IPS-NIHi11 (cell line): ENCODE measurements around the gene RWDD4.

Experiments
- DNase-seq: peaks from one replicate; pipeline ENCODE4 v3.0.0; 2012; ENCODE audit warnings: mixed read lengths, low spot score

Gene RWDD4

GRCh38 chr4:183659029-183659871, at the start of gene RWDD4, which contains the start of gene TRAPPC11:
Gene RWDD4 (minus strand): TSS chr4:183659185. CDS start chr4:183658952, 233 bp downstream.
Gene TRAPPC11 (plus strand): TSS chr4:183659293. CDS start chr4:183663868, 4,575 bp downstream.
- peak; percentile 98 for DNase-seq

DNA sequence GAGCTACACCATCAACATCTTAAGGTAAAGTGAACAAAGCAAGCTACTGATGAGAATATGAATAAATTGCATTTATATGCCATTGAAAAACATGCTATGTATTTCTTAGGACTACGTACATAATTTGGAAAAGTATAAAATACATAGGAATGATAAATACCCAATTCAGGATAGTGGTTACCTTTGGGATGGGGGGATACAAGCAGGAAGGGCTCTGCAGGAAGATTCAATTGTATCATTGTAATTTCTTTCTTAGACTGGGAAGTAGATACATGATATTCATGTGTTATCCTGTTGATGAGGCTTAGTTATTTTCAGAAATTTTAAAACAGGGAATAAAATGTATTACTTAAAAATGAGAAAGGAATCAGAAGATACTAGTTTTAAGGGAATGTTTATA, 43.5 kb upstream of the RWDD4 start:
- DNase-seq: no peak

- no peak for DNase-seq
Measured at GRCh38 chr4:183700407-183700806, 41.4 kb upstream of the RWDD4 start.

GRCh38 chr4:183698909-183699308, 39.9 kb upstream of the RWDD4 start:
- no peak for DNase-seq

DNA sequence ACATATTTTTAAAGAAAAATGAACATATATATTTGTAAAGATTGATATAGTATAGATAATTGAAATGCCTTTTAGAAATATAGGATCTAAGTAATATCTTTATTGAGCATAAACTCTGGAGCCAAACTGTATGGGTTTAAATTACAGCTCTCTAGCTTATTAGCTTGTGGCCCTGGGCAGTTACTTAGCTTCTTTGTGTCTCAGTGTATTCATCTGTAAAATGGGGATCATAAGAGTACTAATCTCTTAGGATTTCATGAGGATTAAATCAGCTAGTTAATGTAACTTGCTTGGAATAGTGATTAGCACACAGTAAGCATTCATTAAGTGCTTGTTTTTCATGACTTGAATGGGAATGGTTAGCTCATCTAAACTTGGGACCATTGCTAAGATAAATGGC, 32.9 kb upstream of the RWDD4 start:
- DNase-seq: no peak

- DNase-seq: no peak
Measured at GRCh38 chr4:183691006-183691405, 32.0 kb upstream of the RWDD4 start.

- no peak for DNase-seq
Measured at GRCh38 chr4:183688216-183688615, 29.2 kb upstream of the RWDD4 start.

GRCh38 chr4:183686461-183686860, 27.5 kb upstream of the RWDD4 start:
- no peak for DNase-seq

- DNase-seq: no peak
Measured at GRCh38 chr4:183681119-183681518, 22.1 kb upstream of the RWDD4 start.

- no peak for DNase-seq
Measured at GRCh38 chr4:183675625-183676024, 16.6 kb upstream of the RWDD4 start.

DNA sequence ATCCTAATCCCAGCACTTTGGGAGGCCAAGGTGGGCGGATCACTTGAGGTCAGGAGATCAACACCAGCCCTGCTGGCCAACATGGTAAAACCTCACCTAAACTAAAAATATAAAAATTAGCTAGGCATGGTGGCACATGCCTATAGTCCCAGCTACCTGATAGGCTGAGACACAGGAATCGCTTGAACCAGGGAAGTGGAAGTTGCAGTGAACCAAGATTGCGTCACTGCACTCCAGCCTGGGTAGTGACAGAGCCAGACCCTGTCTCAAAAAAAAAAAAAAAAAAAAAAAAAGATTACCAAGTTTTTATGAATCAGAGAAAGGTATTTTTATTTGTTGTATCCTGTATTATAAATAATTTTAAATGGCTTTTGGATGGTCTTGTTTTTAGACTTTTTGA, 15.2 kb upstream of the RWDD4 start:
- DNase-seq: no peak

- DNase-seq: no peak
Measured at GRCh38 chr4:183670960-183671555, 12.1 kb upstream of the RWDD4 start.

DNA sequence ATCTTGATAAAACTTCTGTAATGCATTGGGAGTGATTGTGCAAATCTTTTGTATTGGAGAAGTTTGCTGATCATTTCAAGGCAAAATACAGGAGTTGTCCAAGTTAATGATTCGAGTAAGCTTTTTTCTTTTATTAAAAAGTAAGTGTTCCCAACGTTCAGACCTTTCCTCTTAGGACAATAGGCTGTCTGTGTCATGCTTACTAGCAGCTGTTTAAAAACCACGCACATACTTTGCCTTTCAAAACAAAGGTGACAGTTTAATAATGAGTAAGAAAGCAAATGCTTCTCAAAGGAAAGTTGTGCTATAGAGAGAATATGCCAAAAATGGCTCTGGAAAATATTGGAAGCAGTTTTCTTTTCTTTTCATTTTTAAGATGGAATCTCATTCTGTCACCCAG, 11.3 kb upstream of the RWDD4 start:
- no peak for DNase-seq

DNA sequence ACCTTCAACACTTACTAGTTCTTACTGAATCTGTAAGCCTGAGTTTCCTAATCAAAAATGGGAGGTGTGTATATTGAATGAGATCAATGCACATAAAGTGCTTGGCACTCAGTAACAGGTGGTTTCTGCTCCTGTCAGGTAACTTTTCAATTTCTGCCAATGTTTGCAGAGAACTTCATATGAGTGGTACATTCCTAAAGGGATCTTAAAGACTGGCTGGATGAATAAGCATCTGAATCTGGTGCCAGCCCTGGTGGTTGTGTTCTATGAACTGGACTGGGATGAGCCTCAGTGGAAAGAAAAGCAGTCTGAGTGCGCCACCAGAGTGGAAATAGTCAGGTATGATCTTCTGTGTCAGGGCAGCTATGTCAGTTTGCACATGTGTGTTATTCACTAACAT, 7.1 kb upstream of the RWDD4 start:
- DNase-seq: no peak

DNA sequence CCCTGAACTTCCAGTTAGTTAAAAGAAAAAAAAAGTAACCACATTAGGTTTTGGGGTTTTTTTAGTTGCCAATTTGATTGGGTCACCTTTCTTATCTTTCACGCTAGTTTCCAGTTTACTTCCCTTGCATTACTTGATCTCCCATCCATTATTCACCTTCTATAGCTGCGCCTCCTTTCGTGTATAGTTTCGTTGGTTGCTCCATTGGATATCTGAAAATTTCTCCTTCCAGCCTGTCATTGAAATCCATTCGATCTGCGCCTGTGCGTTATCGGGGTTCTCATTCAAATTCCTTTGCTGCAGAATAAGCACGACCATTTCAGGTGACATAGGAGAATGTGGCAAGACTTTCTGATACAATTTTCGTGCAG, 872 bp upstream of the RWDD4 start:
- no peak for DNase-seq

- DNase-seq: peak; percentile 71
Measured at GRCh38 chr4:183658362-183659028, 490 bp downstream of the RWDD4 start.

DNA sequence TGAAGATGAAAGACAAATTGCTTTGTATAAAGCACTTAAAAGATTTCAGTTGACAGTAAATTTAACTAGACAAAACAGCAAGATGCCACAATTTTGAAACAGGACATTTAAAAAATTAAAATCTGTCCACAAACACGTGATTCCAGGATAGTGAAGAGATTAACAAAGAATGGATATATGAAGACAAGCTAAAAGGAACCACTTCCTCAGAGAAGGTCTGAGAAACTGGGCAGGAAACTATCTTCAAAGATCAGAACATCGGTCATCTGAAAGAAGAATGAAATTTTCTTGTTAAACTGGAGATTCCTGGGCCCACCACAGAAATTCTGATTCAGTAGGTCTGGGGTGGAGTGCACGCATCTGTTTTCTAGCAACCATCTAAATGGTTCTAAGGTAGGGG, 1.4 kb downstream of the RWDD4 start:
- no peak for DNase-seq

DNA sequence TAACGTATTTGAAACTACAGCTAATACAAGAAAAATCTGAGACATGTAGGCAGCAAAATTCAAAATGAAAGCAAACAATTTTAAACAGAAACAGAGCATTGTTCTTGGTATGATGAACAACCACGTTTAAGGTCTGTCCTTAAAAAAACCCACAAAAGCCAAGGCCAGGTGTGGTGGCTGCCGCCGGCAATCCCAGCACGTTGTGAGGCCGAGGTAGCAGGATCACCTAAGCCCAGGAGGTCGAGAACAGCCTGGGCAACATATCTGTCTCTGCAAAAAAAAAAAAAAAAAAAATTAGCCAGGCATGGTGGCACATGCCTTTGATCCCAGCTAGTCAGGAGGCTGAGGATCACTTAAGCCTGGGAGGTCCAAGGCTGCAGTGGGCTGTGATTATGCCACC, 13.7 kb downstream of the RWDD4 start:
- no peak for DNase-seq

- no peak for DNase-seq
Measured at GRCh38 chr4:183639291-183639690, 19.7 kb downstream of the RWDD4 start.

DNA sequence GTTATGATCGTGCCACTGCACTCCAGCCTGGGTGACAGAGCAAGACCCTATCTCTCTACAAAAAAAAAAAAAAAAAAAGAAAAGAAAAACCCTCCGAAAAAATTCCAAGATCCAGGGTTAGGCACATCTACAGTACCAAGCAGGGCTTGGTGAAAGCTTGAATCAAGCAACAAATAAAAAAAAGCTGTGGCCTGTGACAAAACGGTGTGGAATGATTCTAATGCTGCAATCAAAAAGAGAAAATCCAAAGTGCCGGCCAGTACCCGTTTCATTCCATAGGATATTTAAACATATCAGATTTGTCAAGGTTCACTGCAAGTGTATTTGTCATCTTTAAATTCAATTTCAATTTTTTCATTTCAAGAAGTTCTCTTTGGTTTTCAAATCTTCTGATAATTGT, 20.5 kb downstream of the RWDD4 start:
- DNase-seq: no peak

- DNase-seq: no peak
Measured at GRCh38 chr4:183637461-183637860, 21.5 kb downstream of the RWDD4 start.

GRCh38 chr4:183636923-183637322, 22.1 kb downstream of the RWDD4 start:
- no peak for DNase-seq

DNA sequence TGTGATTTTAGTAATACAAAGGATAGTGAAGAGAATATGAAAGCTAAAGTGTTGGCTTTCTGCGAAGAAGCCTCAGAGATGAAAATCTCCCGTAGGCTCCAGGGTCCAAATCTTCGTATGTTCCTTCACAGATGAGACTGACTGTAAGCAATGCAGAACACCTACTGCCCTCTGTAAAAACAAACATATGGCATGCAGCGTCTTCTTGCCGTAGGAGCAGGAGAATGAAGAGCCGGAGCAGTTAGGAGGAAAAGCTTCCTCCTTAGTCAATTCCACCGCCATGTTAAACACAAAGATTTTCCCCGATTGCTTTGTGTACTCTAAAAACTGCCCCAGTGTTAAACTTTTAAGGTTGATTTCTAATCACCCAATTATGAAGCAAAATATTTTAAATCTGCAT, 22.5 kb downstream of the RWDD4 start:
- DNase-seq: no peak
